GM12878 (cell line): ENCODE results near the gene LRRIQ4. TPM values are rescaled to one million over a fixed set of nuclear protein-coding genes. Genes with fewer than 3 reads are reported as not detected.

Experiments used
- ATAC-seq: fragments of 200-7000 bp; cut with Tn5 transposase; 3 replicates; pipeline ENCODE4 v1.9.1; 2020; ENCODE audit warnings: mild to moderate bottlenecking, moderate library complexity
- BruUV-seq: library from RNA; stranded (reverse); fragments of 400-500 nt; replicated peaks from 2 replicates; lab custom pipeline; 2021; lab: Mats Ljungman, UMichigan
- CTCF ChIA-PET: fragments of 300-600 bp; sonication (Branson Sonifier 250); formaldehyde crosslinking; extraction: SDS; loops from one replicate; lab custom pipeline; 2021; ENCODE audit warnings: inconsistent platforms; lab: Yijun Ruan, JAX
- POLR2A ChIA-PET: fragments of 350-600 bp; formaldehyde crosslinking; extraction: SDS; loops from one replicate; lab custom pipeline; 2021; ENCODE audit warnings: inconsistent platforms; lab: Charles Lee
- RAD21 ChIA-PET: fragments of 300-600 bp; sonication (Branson Sonifier 250); formaldehyde crosslinking; loops from one replicate; lab custom pipeline; 2023; ENCODE audit warnings: antibody characterized with exemption; ENCODE audit not compliant: unreplicated experiment; lab: Charles Lee
- SMC1A ChIA-PET: fragments of 300-600 bp; sonication (Branson Sonifier 250); formaldehyde crosslinking; loops from one replicate; lab custom pipeline; 2023; ENCODE audit not compliant: unreplicated experiment, uncharacterized antibody; lab: Charles Lee
- DNase-seq: peaks from one replicate; pipeline ENCODE4 v3.0.0-alpha.2; 2011; ENCODE audit warnings: low read depth, low spot score
- FAIRE-seq: peaks from 3 replicates; lab custom pipeline; 2011; peaks lifted over from hg19 to GRCh38; lab: Jason Lieb, UNC
- H2AFZ ChIP-seq: 2 replicates; pipeline ENCODE4 v1.6.0; 2011; ENCODE audit warnings: low read depth, low read length, control low read depth; ENCODE audit not compliant: control insufficient read depth
- H3K27ac ChIP-seq: 2 replicates; pipeline ENCODE4 v1.5.1; 2011; ENCODE audit warnings: control low read depth; ENCODE audit not compliant: control insufficient read depth, insufficient read depth
- H3K27me3 ChIP-seq, 2 experiments: replicated peaks in 1 of 2; 2 replicates each; pipeline versions ENCODE4 v1.6.0 to v1.6.1; 2011; ENCODE audit warnings: low read length in 1 of 2; ENCODE audit not compliant: control insufficient read depth in 2 of 2, insufficient read depth in 2 of 2
- H3K36me3 ChIP-seq, 2 experiments: 2 replicates each; pipeline ENCODE4 v1.5.1; 2011; ENCODE audit warnings: low read length in 1 of 2; ENCODE audit not compliant: control insufficient read depth in 2 of 2, insufficient read depth in 2 of 2
- H3K4me1 ChIP-seq: 2 replicates; pipeline ENCODE4 v1.6.1; 2011; ENCODE audit warnings: mild to moderate bottlenecking, low read length, moderate library complexity, mixed read lengths; ENCODE audit not compliant: control insufficient read depth, insufficient read depth
- H3K4me2 ChIP-seq: 2 replicates; pipeline ENCODE4 v1.6.0; 2011; ENCODE audit warnings: control low read depth; ENCODE audit not compliant: control insufficient read depth, insufficient read depth
- H3K4me3 ChIP-seq: fragments of 200-600 bp; sonication (generic); 2 replicates; pipeline ENCODE4 v1.5.1; 2016
- H3K79me2 ChIP-seq: 2 replicates; pipeline ENCODE4 v1.6.0; 2011; ENCODE audit warnings: low read length; ENCODE audit not compliant: control insufficient read depth, insufficient read depth
- H3K9ac ChIP-seq: 2 replicates; pipeline ENCODE4 v1.8.0; 2011; ENCODE audit warnings: low read length, control low read depth, mixed read lengths; ENCODE audit not compliant: control insufficient read depth, insufficient read depth
- H3K9me3 ChIP-seq: replicated peaks from 3 replicates; pipeline ENCODE4 v1.5.1; 2011; ENCODE audit warnings: mild to moderate bottlenecking, low read length; ENCODE audit not compliant: control insufficient read depth, insufficient read depth
- H4K20me1 ChIP-seq: 2 replicates; pipeline ENCODE4 v1.6.0; 2011; ENCODE audit not compliant: control insufficient read depth, insufficient read depth
- ETV6 ChIP-seq, 2 experiments: fragments of 450-650 bp in 1 of 2; IDR thresholded peaks in 1 of 2; conservative IDR thresholded peaks in 1 of 2; 2 replicates each; pipeline ENCODE4 v1.6.1; 2014; ENCODE audit warnings: antibody characterized with exemption in 1 of 2, borderline replicate concordance in 1 of 2, low read depth in 1 of 2, mild to moderate bottlenecking in 1 of 2, moderate library complexity in 1 of 2
- KAT2A ChIP-seq: conservative IDR thresholded peaks from 2 replicates; pipeline ENCODE4 v1.6.1; 2011; ENCODE audit warnings: low read depth, low read length; ENCODE audit not compliant: control insufficient read depth
- MLLT1 ChIP-seq: fragments of 450-650 bp; IDR thresholded peaks from 2 replicates; pipeline ENCODE4 v1.6.1; 2016; ENCODE audit warnings: mild to moderate bottlenecking
- NFXL1 ChIP-seq: fragments of 450-650 bp; IDR thresholded peaks from 2 replicates; pipeline ENCODE4 v1.6.1; 2017; ENCODE audit warnings: antibody characterized with exemption, mild to moderate bottlenecking, borderline replicate concordance
- RUNX3 ChIP-seq: IDR thresholded peaks from 2 replicates; pipeline ENCODE4 v1.6.1; 2012; ENCODE audit warnings: low read length, inconsistent platforms
- SUPT20H ChIP-seq: IDR thresholded peaks from 2 replicates; pipeline ENCODE4 v1.6.1; 2011; ENCODE audit warnings: low read depth, mild to moderate bottlenecking, low read length, moderate library complexity, borderline replicate concordance; ENCODE audit not compliant: control insufficient read depth
- ZNF384 ChIP-seq: IDR thresholded peaks from 2 replicates; pipeline ENCODE4 v1.6.1; 2012; ENCODE audit warnings: low read depth, mild to moderate bottlenecking, low read length, improper control_type of control experiment, borderline replicate concordance
- ZNF592 ChIP-seq: fragments of 450-650 bp; IDR thresholded peaks from 2 replicates; pipeline ENCODE4 v1.6.1; 2017; ENCODE audit warnings: mild to moderate bottlenecking, moderate library complexity
- WGBS: methylation state at CpG from one replicate; pipeline ENCODE4 v1.1.6; 2016; ENCODE audit warnings: low lambda C conversion rate; ENCODE audit not compliant: insufficient replicate concordance, insufficient coverage; ENCODE audit errors: missing lambda C conversion rate; 5-methylcytosine and 5-hydroxymethylcytosine counted together
- in situ Hi-C: fragments of 300-500 bp; cut with MboI; formaldehyde crosslinking; loops from 9 replicates; pipeline ENCODE4 v1.14.3; 2018; ENCODE audit warnings: mixed read lengths
- intact Hi-C: fragments of 100-400 bp; cut with micrococcal nuclease; formaldehyde crosslinking; loops from one replicate; pipeline ENCODE4 v1.14.2; 2022; ENCODE audit not compliant: unreplicated experiment
- polyA plus RNA-seq, 11 experiments: library from polyadenylated mRNA; depleted of rRNA in 4 of 11; unstranded in 6 of 11; stranded (reverse) in 5 of 11; fragments of >200 nt; fragmentation: Nextera tagmentation in 4 of 11; fragmentation: Illumina TruSeq in 1 of 11; extraction: Ambion mirVana in 4 of 11; extraction: Trizol in 1 of 11; gene quantifications; 1 replicate in 1 of 11; 2 replicates in 10 of 11; pipeline versions ENCODE4 v1.2.1 to v1.2.3, GENCODE V29; 2011 to 2016; ENCODE audit warnings: inconsistent platforms in 2 of 11, missing spikeins in 2 of 11, low read depth in 1 of 11
- total RNA-seq, 4 experiments: library from RNA; depleted of rRNA in 3 of 4; stranded (reverse); fragments of >200 nt in 3 of 4; fragmentation: Illumina TruSeq in 1 of 4; extraction: Trizol in 1 of 4; gene quantifications; 2 replicates each; pipeline versions ENCODE4 v1.2.1 to v1.2.3, GENCODE V29; 2013 to 2021

Gene LRRIQ4
- total and polyA plus RNA-seq, 10 of the 15 experiments (the other 5 are each of a cell fraction or from before 2014, with no cell fraction given): 0.06 to 0.21 (median 0.14) TPM; not detected in 3

- intact Hi-C loops: no loop called here
- POLR2A ChIA-PET: no interaction called here
Observed at GRCh38 chr3:169865176-169865767, 52.6 kb downstream of the LRRIQ4 start.

GRCh38 chr3:169867584-169868210 lies 55.0 kb downstream of the LRRIQ4 start:
- no TSS peak for BruUV-seq
- TF ChIP-seq ZNF384: no peak
- no peak for TF ChIP-seq ZNF592
- no peak for TF ChIP-seq NFXL1
- TF ChIP-seq MLLT1: no peak
- no peak for TF ChIP-seq ETV6 (conservative IDR thresholded peaks at IDR 0.05 in 1 of 2, IDR thresholded peaks at IDR 0.05 in 1 of 2; ENCODE audit: borderline replicate concordance in 1 of 2, low read depth in 1 of 2)
- TF ChIP-seq SUPT20H: no peak

More at GRCh38 chr3:169865176-169865767, 52.6 kb downstream of the LRRIQ4 start:
- no peak overlapping the region for H3K4me3 ChIP-seq
- no TSS peak for BruUV-seq
- in situ Hi-C loops: loop anchor here (10.0 kb wide), 1 partner anchor 190 kb away; no protein-coding TSS in a partner anchor
- ATAC-seq (peak; percentile 59), DNase-seq (no peak), FAIRE-seq (peak; percentile 47)
- H3K36me3 ChIP-seq: no peaks in the 10 kb centered on the region
- CTCF ChIA-PET: interaction anchor here (0.9 to 5.1 kb wide), 8 partner anchors 16 to 188 kb away, joined by 3 to 65 read pairs (median 6); partner anchors contain the start of gene SEC62
- no peaks in the 10 kb centered on the region for H4K20me1 ChIP-seq
- H3K9me3 ChIP-seq: no peaks in the 10 kb centered on the region
- SMC1A ChIA-PET: interaction anchor here (0.9 to 7.2 kb wide), 5 partner anchors 10 to 156 kb away, joined by 3 to 56 read pairs (median 4); partner anchors contain the start of gene SEC62
- no peaks in the 10 kb centered on the region; a peak in 1 of 4 replicates for H3K27me3 ChIP-seq
- peaks cover 16% of the 10 kb centered on the region for H3K4me1 ChIP-seq
- peak overlapping the region; percentile 80 for H2AFZ ChIP-seq
- peak overlapping the region; percentile 26; the same call in 1 of the 2 replicates for H3K4me2 ChIP-seq
- no peak overlapping the region for H3K9ac ChIP-seq
- peak; percentile 16; the same call in 1 of the 2 replicates for TF ChIP-seq RUNX3
- no peak for TF ChIP-seq KAT2A
- WGBS: 25% methylated on average over 10 of the region's 12 CpGs
- RAD21 ChIA-PET: interaction anchor here (1.0 to 1.5 kb wide), 4 partner anchors 65 to 189 kb away, joined by 3 to 8 read pairs (median 4); no protein-coding TSS in a partner anchor
- no peak overlapping the region for H3K27ac ChIP-seq
- H3K79me2 ChIP-seq: no peaks in the 10 kb centered on the region

More at GRCh38 chr3:169867584-169868210, 55.0 kb downstream of the LRRIQ4 start:
- no peak overlapping the region for H3K4me2 ChIP-seq
- intact Hi-C loops (no loop called here), in situ Hi-C loops (loop anchor here (10.0 kb wide), 1 partner anchor 187 kb away; no protein-coding TSS in a partner anchor)
- no peaks in the 10 kb centered on the region for H3K27me3 ChIP-seq
- ChIA-PET POLR2A (no interaction called here), CTCF (interaction anchor here (0.8 to 4.0 kb wide), 3 partner anchors 99 to 187 kb away, joined by 3 to 18 read pairs (median 5); partner anchors contain the start of gene SEC62), RAD21 (interaction anchor here (0.7 to 1.3 kb wide), 3 partner anchors 81 to 189 kb away, joined by 3 to 6 read pairs (median 3); no protein-coding TSS in a partner anchor), SMC1A (interaction anchor here (1.6 to 7.2 kb wide), 3 partner anchors 64 to 152 kb away, joined by 6 to 56 read pairs (median 8); partner anchors contain the start of gene SEC62)
- H3K36me3 ChIP-seq: no peaks in the 10 kb centered on the region
- H3K9me3 ChIP-seq: no peaks in the 10 kb centered on the region
- no peak overlapping the region for H3K9ac ChIP-seq
- no peak overlapping the region for H3K27ac ChIP-seq
- H2AFZ ChIP-seq: no peak overlapping the region
- no peak for DNase-seq
- H3K79me2 ChIP-seq: no peaks in the 10 kb centered on the region
- no peak for FAIRE-seq
- WGBS: 85% methylated on average over 3 of the region's 3 CpGs
- peaks cover 23% of the 10 kb centered on the region for H3K4me1 ChIP-seq
- no peak for ATAC-seq
- no peak overlapping the region for H3K4me3 ChIP-seq
- no peaks in the 10 kb centered on the region for H4K20me1 ChIP-seq
